Hepatocyte (in vitro differentiated cells): ENCODE measurements around the gene TTF1. TPM values are rescaled to one million over a fixed set of nuclear protein-coding genes. Genes with fewer than 3 reads are reported as not detected.

Source experiments
- DNase-seq: peaks from one replicate; pipeline ENCODE4 v3.0.0-alpha.2; 2016; ENCODE audit warnings: low spot score
- H2AFZ ChIP-seq: fragments of 200-600 bp; sonication (generic); 2 replicates; pipeline ENCODE4 v1.6.0; 2016; ENCODE audit warnings: antibody characterized with exemption, mild to moderate bottlenecking
- H3K27ac ChIP-seq: fragments of 200-600 bp; sonication (generic); 2 replicates; pipeline ENCODE4 v1.5.1; 2016; ENCODE audit warnings: mild to moderate bottlenecking
- H3K27me3 ChIP-seq: fragments of 200-600 bp; sonication (generic); 2 replicates; pipeline ENCODE4 v1.6.1; 2016
- H3K36me3 ChIP-seq: fragments of 200-600 bp; sonication (generic); replicated peaks from 2 replicates; pipeline ENCODE4 v1.5.1; 2016; ENCODE audit warnings: low read depth; ENCODE audit not compliant: insufficient read depth
- H3K4me1 ChIP-seq: fragments of 200-600 bp; sonication (generic); 2 replicates; pipeline ENCODE4 v1.5.1; 2016; ENCODE audit warnings: mild to moderate bottlenecking, moderate library complexity; ENCODE audit not compliant: insufficient read depth
- H3K4me2 ChIP-seq: fragments of 200-600 bp; sonication (generic); 2 replicates; pipeline ENCODE4 v1.6.0; 2016
- H3K4me3 ChIP-seq: fragments of 200-600 bp; sonication (generic); 2 replicates; pipeline ENCODE4 v1.5.1; 2016; ENCODE audit warnings: mild to moderate bottlenecking
- H3K79me2 ChIP-seq: fragments of 200-600 bp; sonication (generic); 2 replicates; pipeline ENCODE4 v1.6.0; 2017; ENCODE audit warnings: mild to moderate bottlenecking
- H3K9me2 ChIP-seq: fragments of 200-600 bp; sonication (generic); replicated peaks from 2 replicates; pipeline ENCODE4 v1.6.0; 2017; ENCODE audit warnings: mild to moderate bottlenecking; ENCODE audit not compliant: insufficient read depth
- H3K9me3 ChIP-seq: fragments of 200-600 bp; sonication (generic); 2 replicates; pipeline ENCODE4 v1.5.1; 2016; ENCODE audit warnings: low read depth, mild to moderate bottlenecking
- H4K20me1 ChIP-seq: fragments of 200-600 bp; sonication (generic); 2 replicates; pipeline ENCODE4 v1.6.0; 2016; ENCODE audit warnings: mild to moderate bottlenecking; ENCODE audit not compliant: insufficient read depth, poor library complexity, severe bottlenecking
- CTCF ChIP-seq: fragments of 200-600 bp; sonication (generic); IDR thresholded peaks from 2 replicates; pipeline ENCODE4 v1.5.1; 2016; ENCODE audit warnings: antibody characterized with exemption, mild to moderate bottlenecking; ENCODE audit not compliant: poor library complexity
- EZH2 ChIP-seq: fragments of 200-600 bp; sonication (generic); IDR thresholded peaks from 2 replicates; pipeline ENCODE4 v1.6.1; 2016; ENCODE audit warnings: antibody characterized with exemption, mild to moderate bottlenecking, borderline replicate concordance
- EZH2phosphoT487 ChIP-seq: fragments of 200-600 bp; sonication (generic); IDR thresholded peaks from one replicate; pipeline ENCODE4 v1.6.1; 2018; ENCODE audit warnings: antibody characterized with exemption, mild to moderate bottlenecking, low read depth, moderate library complexity; ENCODE audit not compliant: unreplicated experiment, severe bottlenecking
- WGBS: methylation state at CpG from one replicate; pipeline ENCODE4 v1.1.6; 2016; ENCODE audit warnings: low lambda C conversion rate; ENCODE audit errors: missing lambda C conversion rate; 5-methylcytosine and 5-hydroxymethylcytosine counted together
- polyA plus RNA-seq: library from polyadenylated mRNA; unstranded; fragments of >200 nt; fragmentation: Nextera tagmentation; extraction: Ambion mirVana; gene quantifications from 2 replicates; pipeline ENCODE4 v1.2.1, GENCODE V29; 2016
- total RNA-seq: library from RNA; depleted of rRNA; stranded (reverse); fragments of >200 nt; gene quantifications from 2 replicates; pipeline ENCODE4 v1.2.3, GENCODE V29; 2014

The TTF1 gene
- total and polyA plus RNA-seq, 2 experiments from 2014 or later: 5.5 to 7.0 TPM

- Histone ChIP-seq H3K4me1 (no peaks in the 10 kb centered on the region), H3K9me2 (no peaks in the 10 kb centered on the region), H3K79me2 (no peaks in the 10 kb centered on the region), H3K9me3 (no peaks in the 10 kb centered on the region), H3K27me3 (peaks cover 18% of the 10 kb centered on the region), H3K27ac (no peak overlapping the region), H3K36me3 (no peaks in the 10 kb centered on the region), H3K4me2 (no peak overlapping the region), H3K4me3 (no peak overlapping the region), H2AFZ (no peak overlapping the region), H4K20me1 (no peaks in the 10 kb centered on the region)
- TF ChIP-seq EZH2 (no peak), CTCF (no peak), EZH2phosphoT487 (no peak)
- 98% methylated on average over 4 of the region's 4 CpGs for WGBS
- DNase-seq: no peak
Observed at GRCh38 chr9:132447902-132448301, 41.3 kb upstream of the TTF1 start.

GRCh38 chr9:132447346-132447745 lies 40.7 kb upstream of the TTF1 start:
- no peak overlapping the region for H3K27ac ChIP-seq
- no peak overlapping the region for H2AFZ ChIP-seq
- H3K27me3 ChIP-seq: peaks cover 15% of the 10 kb centered on the region
- no peaks in the 10 kb centered on the region for H3K9me2 ChIP-seq
- no peak overlapping the region for H3K4me3 ChIP-seq
- H4K20me1 ChIP-seq: no peaks in the 10 kb centered on the region
- no peaks in the 10 kb centered on the region for H3K4me1 ChIP-seq
- no peaks in the 10 kb centered on the region for H3K9me3 ChIP-seq
- DNase-seq: no peak
- H3K4me2 ChIP-seq: no peak overlapping the region
- WGBS: 42% methylated on average over 20 of the region's 20 CpGs
- TF ChIP-seq EZH2phosphoT487 (no peak), CTCF (no peak), EZH2 (no peak)
- no peaks in the 10 kb centered on the region for H3K79me2 ChIP-seq
- H3K36me3 ChIP-seq: no peaks in the 10 kb centered on the region

DNA sequence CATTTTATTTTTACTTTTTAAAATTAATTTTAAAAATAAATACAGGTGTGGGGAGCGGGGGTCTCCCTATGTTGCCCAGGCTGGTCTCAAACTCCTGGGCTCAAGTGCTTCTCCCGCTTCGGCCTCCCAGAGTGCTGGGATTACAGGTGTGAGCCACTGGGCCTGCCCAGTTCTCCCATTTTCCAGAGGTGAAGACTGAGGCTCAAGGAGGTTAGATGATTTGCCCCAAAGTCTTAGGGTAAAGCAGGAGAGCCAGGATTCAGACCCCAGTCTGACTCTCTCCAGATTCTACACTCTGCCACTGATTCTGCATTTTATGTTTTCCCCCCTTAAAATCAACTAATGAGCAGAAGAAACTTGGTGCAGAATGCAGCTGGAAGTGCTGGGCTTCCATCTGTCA lies 40.2 kb upstream of the TTF1 start:
- no peaks in the 10 kb centered on the region for H4K20me1 ChIP-seq
- H3K36me3 ChIP-seq: no peaks in the 10 kb centered on the region
- no peak for DNase-seq
- 96% methylated on average over 3 of the region's 3 CpGs for WGBS
- no peak overlapping the region for H3K4me2 ChIP-seq
- no peaks in the 10 kb centered on the region for H3K9me2 ChIP-seq
- no peak overlapping the region for H3K4me3 ChIP-seq
- H2AFZ ChIP-seq: no peak overlapping the region
- H3K27ac ChIP-seq: no peak overlapping the region
- TF ChIP-seq EZH2phosphoT487: no peak
- TF ChIP-seq CTCF: no peak
- TF ChIP-seq EZH2: no peak
- H3K9me3 ChIP-seq: no peaks in the 10 kb centered on the region
- no peaks in the 10 kb centered on the region for H3K4me1 ChIP-seq
- H3K79me2 ChIP-seq: no peaks in the 10 kb centered on the region
- peaks cover 11% of the 10 kb centered on the region for H3K27me3 ChIP-seq

DNA sequence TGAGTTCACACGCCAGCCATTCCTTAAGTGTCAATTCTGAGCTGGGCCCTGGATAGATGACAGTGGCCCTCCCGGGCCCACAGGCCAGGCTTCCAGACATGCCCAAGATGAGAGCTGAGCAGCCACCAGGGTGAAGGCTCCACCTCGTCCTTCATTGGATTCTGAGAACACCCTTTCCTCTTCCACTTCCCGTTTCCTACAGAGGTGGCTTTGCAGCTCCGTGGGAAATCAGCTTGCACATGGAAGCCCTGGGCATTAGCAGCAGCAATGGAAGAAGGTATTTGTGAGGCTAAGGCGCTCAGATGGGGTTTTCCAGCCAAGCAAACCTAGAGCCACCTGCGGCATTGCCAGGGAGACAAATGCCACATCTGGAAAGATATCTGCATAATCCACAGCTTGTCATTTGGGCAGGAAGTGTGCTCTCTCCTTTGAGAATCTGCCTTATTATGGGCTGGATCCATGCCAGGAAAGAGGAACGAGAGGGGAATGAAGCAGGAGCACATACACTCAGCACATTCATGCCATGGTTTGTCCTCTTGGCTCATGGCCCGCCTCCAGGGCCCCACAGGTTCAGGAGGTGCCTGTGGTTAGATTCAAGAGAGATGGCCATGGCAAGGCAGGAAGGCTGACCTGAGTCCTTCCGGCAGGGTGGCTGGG lies 37.4 kb upstream of the TTF1 start:
- TF ChIP-seq EZH2: no peak
- TF ChIP-seq EZH2phosphoT487: no peak
- no peak for TF ChIP-seq CTCF
- no peaks in the 10 kb centered on the region for H3K79me2 ChIP-seq
- 72% methylated on average over 10 of the region's 10 CpGs for WGBS

More for the DNA sequence above, 37.4 kb upstream of the TTF1 start:
- H3K4me2 ChIP-seq: no peak overlapping the region
- H3K27ac ChIP-seq: no peak overlapping the region
- H3K36me3 ChIP-seq: no peaks in the 10 kb centered on the region
- H2AFZ ChIP-seq: no peak overlapping the region
- no peak overlapping the region for H3K4me3 ChIP-seq
- peaks cover 18% of the 10 kb centered on the region for H3K27me3 ChIP-seq
- H3K9me3 ChIP-seq: no peaks in the 10 kb centered on the region
- no peak for DNase-seq
- no peaks in the 10 kb centered on the region for H3K9me2 ChIP-seq
- H3K4me1 ChIP-seq: no peaks in the 10 kb centered on the region
- no peaks in the 10 kb centered on the region for H4K20me1 ChIP-seq
